ENCODE data around the gene RIPPLY1. TPM values are rescaled to one million over a fixed set of nuclear protein-coding genes. Genes with fewer than 3 reads are reported as not detected.
"Not testable (repeated sequence)": the region's sequence is repeated elsewhere in the genome, so short reads cannot be mapped to it uniquely, and the experiment has no call there.

Gene RIPPLY1
- polyA plus RNA-seq, 3 donors: 2.4 to 3.0 (median 2.5) TPM

DNA sequence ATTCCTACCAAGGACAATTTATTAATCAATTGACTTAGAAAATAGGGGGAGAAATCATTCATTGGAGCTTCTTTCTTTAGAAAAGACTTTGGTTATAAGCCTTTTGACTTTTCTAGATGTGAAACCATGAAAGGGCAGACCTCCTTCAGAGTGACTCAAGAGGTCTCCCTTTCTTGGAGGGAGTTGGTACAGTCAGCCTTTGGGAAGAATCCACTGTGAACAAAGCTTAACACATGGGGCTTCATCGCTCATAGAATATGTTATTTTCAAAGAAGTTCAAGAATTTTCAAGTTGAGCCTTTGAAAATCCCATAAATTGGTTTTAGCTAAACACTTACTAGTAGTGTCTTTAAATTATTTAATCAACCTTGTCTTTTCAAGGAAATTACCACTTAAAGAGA, 28.0 kb downstream of the RIPPLY1 start:
- DNase-seq (ENCODE audit: extremely low read depth in 1 of 11, low read depth in 9 of 11, low spot score in 4 of 11): no peak

DNA sequence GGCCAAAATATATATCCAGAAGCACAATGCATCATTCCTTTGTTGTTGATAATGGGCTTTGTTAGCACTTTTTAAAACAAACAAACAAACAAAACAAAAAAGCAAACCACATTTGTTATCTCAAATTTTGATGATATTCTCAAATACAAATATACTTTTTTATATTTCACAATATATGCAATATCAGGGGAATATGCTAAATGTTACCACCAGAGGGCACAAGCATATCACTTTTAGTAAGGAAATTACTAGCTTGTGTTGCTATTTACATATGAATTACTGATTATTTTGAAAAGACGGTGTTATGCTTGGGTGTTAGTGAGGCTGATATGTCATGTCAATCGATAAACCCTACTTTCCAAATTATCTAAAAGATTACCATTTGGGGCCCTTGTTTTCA, 29.1 kb downstream of the RIPPLY1 start:
- no peak for DNase-seq (ENCODE audit: extremely low read depth in 1 of 11, low read depth in 9 of 11, low spot score in 4 of 11)

- not testable (repeated sequence) for DNase-seq (ENCODE audit: extremely low read depth in 1 of 11, low read depth in 9 of 11, low spot score in 4 of 11)
These were observed 30.3 kb downstream of the RIPPLY1 start for GRCh38 chrX:106872796-106873195.

GRCh38 chrX:106863697-106864096, 39.4 kb downstream of the RIPPLY1 start:
- DNase-seq (ENCODE audit: extremely low read depth in 1 of 11, low read depth in 9 of 11, low spot score in 4 of 11): no peak

DNA sequence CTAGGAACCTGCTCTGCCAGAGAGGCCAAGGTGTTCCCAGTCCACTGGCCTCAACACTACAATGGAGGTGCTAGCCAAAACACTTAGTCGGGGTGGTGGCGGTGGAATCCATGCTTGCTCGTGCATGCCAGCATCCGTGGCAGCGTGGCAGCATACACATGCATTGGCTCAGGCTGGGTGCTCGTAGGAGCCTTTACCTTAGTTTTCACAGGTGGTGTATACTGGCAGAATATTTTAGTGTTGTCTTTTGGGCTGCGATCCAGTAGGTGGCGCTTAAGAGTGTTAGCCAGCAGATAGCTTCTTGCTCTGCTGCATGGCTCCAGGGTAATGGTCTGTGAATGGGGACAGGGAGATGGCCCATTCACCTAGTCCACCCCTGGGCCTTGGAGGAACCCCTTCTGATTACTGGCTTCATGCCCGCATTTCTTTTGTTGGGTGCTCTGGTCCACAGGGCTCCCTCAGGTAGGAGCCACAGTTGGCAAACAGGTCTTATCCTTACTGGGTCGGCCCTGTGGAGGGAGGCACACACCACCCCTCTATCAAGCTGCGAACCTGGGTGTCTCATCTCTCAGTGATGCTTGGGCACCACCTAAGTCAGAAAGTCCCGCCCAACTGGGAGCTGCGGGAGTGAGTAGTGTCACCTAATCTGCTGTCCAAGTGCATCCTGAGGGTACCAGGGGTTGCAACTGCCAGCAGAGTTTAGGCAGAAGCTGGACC, 40.0 kb downstream of the RIPPLY1 start:
- DNase-seq (ENCODE audit: extremely low read depth in 1 of 11, low read depth in 9 of 11, low spot score in 4 of 11): peak in 1 of 11 donors; percentile 1

Other genes starting within 250 kb of the RIPPLY1 start
- 10 to 100 TPM in 2 of 3 donors, 1 to 10 TPM in 1; 9.1 to 12.7 (median 10.8) TPM for gene RNF128, start 176.6 kb downstream of the RIPPLY1 start, polyA plus RNA-seq (ENCODE audit: insufficient read length in 3 of 3)
- 1 to 10 TPM; 5.0 to 6.8 (median 5.1) TPM for gene TBC1D8B, start 100.7 kb downstream of the RIPPLY1 start, polyA plus RNA-seq (ENCODE audit: insufficient read length in 3 of 3)
- 10 to 100 TPM; 70.1 to 78.3 (median 70.4) TPM for gene CLDN2, start 17.1 kb upstream of the RIPPLY1 start, polyA plus RNA-seq (ENCODE audit: insufficient read length in 3 of 3)
- 10 to 100 TPM; 18.6 to 21.1 (median 20.1) TPM for gene MORC4, start 96.9 kb upstream of the RIPPLY1 start, polyA plus RNA-seq (ENCODE audit: insufficient read length in 3 of 3)
- 10 to 100 TPM; 19.6 to 28.5 (median 24.1) TPM for gene RBM41, start 215.5 kb upstream of the RIPPLY1 start, polyA plus RNA-seq (ENCODE audit: insufficient read length in 3 of 3)

Measured in renal cortex interstitium (tissue), 11 donors.